GM18907 (cell line): ENCODE data around the gene ZNF358.

Source experiments
- ATAC-seq: cut with Tn5 transposase; IDR thresholded peaks from one replicate; pipeline ENCODE4 v1.9.1; 2021; ENCODE audit warnings: mild to moderate bottlenecking, moderate library complexity; ENCODE audit not compliant: unreplicated experiment

ZNF358 gene

DNA sequence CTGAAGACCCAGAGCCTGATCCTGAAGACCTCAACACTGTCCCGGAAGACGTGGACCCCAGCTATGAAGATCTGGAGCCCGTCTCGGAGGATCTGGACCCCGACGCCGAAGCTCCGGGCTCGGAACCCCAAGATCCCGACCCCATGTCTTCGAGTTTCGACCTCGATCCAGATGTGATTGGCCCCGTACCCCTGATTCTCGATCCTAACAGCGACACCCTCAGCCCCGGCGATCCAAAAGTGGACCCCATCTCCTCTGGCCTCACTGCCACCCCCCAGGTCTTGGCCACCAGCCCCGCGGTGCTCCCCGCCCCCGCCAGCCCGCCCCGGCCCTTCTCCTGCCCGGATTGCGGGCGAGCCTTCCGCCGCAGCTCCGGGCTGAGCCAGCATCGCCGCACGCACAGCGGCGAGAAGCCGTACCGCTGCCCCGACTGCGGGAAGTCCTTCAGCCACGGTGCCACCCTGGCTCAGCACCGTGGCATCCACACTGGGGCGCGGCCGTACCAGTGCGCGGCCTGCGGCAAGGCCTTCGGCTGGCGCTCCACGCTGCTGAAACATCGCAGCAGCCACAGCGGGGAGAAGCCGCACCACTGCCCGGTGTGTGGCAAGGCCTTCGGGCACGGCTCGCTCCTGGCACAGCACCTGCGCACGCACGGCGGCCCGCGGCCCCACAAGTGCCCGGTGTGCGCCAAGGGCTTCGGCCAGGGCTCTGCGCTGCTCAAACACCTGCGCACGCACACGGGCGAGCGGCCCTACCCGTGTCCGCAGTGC, 3.6 kb downstream of the ZNF358 start:
- ATAC-seq, result no peak

DNA sequence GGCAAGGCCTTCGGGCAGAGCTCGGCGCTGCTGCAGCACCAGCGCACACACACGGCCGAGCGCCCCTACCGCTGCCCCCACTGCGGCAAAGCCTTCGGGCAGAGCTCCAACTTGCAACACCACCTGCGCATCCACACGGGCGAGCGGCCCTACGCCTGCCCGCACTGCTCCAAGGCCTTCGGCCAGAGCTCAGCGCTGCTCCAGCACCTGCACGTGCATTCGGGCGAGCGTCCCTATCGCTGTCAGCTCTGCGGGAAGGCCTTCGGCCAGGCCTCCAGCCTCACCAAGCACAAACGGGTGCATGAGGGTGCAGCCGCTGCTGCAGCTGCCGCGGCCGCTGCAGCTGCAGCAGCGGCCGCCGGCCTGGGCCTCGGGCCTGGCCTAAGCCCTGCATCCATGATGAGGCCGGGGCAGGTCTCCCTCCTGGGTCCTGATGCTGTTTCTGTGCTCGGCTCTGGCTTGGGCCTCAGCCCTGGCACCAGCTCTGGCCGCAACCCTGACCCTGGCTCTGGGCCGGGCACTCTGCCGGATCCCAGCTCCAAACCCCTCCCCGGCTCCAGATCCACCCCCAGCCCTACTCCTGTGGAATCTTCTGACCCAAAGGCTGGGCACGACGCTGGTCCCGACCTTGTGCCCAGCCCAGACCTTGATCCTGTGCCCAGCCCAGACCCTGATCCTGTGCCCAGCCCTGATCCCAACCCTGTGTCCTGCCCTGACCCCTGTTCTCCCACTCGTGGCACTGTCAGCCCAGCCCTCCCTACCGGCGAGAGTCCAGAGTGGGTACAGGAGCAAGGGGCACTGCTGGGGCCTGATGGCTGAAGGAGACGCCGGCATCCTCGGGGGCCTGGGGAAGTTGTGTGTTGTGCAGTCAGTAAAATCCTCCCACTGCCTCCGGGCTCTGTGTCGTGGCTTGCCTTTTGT, 4.5 kb downstream of the ZNF358 start:
- no peak for ATAC-seq

DNA sequence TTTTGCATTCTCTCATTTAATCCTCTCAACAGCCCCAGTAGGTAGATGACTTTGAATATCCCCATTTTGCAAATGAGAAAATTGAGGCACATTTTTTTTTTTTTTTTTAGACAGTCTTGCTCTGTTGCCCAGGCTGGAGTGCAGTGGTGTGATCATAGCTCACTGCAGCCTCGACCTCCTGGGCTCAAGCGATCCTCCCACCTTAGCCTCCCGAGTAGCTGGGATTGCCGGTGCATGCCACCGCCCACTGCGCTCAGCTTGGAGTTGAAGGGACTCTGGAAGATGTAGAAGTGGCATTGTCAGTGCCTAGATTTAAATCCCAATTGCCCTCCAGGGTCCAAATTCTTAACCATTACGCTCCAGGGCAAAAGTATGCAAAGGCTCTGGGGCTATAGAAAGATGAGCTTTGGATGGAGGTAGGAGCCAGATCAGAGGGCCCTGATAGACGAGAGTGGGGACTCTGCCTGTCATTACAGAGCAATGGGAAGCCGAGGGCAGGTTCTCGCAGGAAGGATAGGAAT, 5.7 kb downstream of the ZNF358 start:
- ATAC-seq, result no peak

DNA sequence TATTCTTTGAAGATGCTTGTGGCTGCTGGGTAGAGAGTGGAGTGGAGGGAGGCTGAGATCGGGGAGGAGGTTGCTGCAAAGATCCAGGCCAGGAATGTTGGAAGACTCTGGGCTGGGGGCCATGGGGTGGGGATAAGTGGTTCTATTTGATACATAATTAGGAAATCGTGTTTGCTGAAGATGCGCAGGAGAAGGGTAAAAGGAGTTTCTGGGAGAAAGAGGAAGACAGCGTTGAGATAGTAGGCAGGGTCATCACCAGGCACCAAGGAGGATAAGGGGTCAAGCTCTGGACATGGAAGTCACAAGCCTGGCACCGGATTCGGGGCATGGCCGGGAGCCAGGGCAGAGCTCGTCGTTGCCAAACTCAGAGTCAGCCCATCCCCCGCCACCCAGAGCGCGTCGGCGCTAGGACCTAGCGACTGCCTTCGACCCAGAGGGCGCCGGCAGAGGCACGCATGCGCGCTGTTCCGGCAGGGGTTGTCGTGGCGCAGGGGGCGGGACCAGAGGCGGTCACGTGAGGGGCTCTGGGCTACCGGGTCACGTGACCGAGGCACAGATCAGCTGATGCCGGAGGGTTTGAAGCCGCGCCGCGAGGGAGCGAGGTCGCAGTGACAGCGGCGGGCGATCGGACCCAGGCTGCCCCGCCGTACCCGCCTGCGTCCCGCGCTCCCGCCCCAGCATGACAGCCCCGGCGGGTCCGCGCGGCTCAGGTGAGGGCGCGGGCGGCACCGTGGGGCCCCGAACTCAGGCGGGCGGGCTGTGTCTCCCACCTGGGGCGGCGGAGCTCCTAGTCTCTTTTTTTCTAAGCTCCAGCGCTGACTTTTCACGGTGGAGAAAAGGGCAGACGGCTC, 6.4 kb downstream of the ZNF358 start, which contains the start of gene MCOLN1:
MCOLN1 (plus strand) TSS at position 553 of the 851 bp plus-strand sequence; CDS start at position 680, 127 bp downstream.
- ATAC-seq, result peak; percentile 77

DNA sequence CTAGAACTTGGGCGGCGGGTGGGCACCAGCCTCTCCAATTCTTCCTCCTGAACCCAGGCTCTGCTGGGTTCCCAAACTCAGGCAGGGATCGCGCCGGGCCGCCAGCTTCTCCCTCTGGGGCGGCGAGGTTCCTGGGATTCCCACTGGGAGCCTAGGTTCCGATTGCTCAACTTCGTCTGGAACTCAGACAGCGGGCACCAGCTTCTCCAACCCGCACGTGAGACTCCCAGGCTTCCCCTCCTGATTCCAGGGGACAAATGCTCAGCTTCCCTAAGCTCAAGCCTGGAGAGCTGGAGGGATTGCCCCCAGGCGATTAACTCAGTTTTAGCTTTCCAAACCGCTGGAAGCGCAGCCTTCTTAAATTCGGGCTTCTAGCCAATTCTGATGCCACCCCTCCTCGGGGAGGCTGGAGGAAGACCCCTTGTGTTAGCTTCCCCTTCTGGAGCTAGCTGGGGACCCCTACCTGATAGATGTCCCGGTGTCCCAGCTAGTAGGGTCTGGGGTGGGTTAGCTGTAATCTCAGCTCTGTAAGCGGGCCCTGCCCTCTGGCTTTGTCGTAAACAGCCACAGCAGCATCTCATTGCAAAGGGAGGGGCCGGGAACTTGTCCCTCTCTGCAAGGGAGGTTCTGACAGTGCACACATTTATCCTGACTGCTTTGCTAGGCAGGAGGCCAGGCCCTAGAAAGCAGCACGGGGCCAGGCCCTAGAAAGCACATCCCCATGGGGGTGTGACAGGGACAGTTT, 7.2 kb downstream of the ZNF358 start:
- peak; percentile 4 for ATAC-seq

DNA sequence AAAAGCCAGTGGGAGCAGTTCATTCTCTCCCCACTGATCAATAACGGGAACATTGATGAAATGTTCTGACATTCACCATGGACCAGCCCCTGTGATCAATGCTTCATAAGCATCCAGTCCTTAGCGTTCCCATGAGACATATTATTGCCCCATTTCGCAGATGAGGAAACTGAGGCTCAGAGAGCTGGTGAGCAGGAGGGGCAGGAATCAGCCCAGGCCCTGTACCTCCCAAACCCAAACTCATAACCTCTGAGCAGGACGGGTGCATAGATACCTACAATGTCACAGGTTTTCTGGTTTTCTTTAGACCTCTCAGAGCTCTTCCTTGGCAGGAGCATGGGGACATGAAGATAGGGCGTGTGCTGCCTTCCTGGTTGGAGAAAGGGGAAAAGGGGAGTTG, 8.6 kb downstream of the ZNF358 start:
- ATAC-seq, result no peak

DNA sequence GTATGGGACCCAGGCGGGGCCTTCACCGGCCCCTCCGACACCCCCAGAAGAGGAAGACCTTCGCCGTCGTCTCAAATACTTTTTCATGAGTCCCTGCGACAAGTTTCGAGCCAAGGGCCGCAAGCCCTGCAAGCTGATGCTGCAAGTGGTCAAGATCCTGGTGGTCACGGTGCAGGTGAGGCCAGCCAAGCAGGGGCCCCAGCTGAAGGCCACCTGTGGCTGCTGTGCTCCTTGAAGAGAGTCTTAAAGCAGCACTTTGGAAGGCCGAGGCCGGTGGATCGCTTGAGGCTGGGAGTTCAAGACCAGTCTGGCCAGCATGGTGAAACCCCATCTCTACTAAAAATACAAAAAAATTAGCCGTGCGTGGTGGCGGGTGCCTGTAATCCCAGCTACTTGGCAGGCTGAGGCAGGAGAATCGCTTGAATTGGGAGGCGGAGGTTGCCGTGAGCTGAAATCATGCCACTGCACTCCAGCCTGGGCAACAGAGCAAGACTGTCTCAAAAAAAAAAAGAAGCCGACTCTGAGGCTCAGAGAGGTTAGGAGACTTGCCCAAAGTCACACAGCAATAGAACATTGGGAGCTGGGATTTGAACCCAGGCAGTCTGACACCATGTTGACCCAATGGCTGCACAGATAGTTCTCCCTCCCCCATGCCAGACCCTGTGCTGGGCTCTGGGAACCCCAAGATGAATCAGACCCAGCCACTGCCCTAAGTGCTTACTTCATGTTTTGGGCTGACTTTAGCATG, 9.3 kb downstream of the ZNF358 start:
- no peak for ATAC-seq

DNA sequence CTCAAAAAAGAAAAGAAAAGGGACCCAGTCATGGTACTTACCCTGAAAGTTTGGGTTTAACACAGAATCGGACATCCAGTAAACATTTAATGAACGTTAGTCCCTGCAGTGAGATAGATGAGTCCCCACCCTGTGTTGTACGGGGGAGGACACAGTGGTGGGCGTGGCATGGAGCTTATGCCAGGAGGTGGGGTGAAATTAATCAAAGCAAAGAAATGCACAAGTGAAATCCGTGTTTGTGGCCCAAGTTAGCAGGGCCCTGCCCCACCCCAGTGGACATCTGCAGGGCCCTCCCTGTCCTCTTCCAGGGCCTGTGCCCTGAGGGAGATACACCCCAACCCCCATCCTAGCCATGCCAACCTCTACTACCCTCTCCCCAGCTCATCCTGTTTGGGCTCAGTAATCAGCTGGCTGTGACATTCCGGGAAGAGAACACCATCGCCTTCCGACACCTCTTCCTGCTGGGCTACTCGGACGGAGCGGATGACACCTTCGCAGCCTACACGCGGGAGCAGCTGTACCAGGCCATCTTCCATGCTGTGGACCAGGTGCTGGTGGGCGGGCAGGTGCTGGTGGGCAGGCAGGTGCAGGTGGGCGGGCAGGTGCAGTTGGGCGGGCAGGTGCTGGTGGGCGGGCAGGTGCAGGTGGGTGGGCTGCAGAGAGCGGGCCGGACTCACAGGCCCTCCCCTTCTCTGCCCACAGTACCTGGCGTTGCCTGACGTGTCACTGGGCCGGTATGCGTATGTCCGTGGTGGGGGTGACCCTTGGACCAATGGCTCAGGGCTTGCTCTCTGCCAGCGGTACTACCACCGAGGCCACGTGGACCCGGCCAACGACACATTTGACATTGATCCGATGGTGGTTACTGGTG, 10.4 kb downstream of the ZNF358 start:
- no peak for ATAC-seq

DNA sequence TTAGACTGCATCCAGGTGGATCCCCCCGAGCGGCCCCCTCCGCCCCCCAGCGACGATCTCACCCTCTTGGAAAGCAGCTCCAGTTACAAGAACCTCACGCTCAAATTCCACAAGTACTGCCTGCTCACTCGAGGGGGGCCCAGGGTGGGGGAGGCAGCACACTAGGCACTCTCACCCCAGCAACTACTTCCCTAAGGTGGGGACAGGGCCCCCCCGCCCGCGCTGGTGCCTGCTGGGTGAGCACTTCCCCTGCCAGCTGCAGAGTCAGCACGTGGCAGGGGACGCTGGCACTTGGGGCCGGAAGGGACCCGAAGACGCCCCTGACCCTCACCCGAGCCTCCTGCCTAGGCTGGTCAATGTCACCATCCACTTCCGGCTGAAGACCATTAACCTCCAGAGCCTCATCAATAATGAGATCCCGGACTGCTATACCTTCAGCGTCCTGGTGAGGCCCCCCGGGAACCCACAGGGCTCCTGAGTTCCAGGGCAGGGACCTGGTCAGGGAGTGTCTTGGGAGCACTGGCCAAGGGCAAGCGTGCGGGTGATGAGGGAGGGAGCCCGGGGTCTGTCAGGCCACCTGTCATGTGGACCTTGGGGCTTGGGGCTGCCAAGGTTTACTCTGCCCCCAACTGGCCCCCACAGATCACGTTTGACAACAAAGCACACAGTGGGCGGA, 11.8 kb downstream of the ZNF358 start:
- ATAC-seq, result no peak

DNA sequence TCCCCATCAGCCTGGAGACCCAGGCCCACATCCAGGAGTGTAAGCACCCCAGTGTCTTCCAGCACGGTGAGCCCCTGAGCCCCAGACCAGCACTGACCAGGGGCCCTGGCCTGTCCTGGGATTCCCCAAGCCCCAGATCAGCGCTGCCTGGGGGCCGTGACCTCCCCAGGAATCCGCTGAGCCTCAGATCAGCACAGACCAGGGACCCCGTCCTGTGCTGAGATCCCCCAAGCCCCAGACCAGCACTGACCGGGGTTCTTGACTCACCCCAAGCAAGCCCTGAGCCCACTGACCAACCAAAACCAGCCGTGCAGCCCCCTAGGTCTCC, 12.3 kb downstream of the ZNF358 start:
- ATAC-seq, result no peak

DNA sequence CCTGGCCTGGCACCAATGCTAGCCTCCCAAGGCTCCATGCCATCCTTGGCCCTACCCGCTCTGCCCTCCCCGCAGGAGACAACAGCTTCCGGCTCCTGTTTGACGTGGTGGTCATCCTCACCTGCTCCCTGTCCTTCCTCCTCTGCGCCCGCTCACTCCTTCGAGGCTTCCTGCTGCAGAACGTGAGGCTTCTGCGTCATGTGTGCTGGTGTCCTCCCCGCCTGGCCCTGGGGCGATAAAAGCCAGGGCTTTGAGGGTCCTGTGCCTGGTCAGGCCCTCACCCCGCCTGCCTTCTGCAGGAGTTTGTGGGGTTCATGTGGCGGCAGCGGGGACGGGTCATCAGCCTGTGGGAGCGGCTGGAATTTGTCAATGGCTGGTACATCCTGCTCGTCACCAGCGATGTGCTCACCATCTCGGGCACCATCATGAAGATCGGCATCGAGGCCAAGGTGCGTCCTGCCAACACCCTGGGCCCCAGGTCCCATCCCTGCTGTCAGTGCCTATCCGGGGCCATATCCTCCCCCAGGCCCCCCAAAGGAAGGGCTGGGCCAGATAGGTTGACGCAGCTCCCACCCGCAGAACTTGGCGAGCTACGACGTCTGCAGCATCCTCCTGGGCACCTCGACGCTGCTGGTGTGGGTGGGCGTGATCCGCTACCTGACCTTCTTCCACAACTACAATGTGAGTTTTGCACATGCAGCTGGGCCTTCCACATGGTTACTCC, 12.8 kb downstream of the ZNF358 start:
- no peak for ATAC-seq

DNA sequence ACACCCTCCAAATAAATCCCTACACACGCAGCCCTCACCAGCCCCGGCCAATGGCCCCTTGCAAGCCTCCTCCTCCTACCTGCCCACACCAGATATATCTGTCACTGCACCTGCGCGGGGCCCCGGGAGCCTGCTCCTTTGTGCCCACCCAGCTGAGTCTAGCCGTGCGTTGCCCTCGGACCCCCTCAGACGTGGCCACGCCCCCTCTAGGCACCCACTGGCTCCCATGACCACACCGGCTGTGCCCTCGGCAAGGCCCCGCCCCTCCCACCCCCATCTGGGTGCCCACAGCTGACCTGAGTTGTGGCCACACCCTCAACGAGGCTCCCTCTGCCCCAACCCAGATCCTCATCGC, 13.3 kb downstream of the ZNF358 start:
- ATAC-seq, result no peak

DNA sequence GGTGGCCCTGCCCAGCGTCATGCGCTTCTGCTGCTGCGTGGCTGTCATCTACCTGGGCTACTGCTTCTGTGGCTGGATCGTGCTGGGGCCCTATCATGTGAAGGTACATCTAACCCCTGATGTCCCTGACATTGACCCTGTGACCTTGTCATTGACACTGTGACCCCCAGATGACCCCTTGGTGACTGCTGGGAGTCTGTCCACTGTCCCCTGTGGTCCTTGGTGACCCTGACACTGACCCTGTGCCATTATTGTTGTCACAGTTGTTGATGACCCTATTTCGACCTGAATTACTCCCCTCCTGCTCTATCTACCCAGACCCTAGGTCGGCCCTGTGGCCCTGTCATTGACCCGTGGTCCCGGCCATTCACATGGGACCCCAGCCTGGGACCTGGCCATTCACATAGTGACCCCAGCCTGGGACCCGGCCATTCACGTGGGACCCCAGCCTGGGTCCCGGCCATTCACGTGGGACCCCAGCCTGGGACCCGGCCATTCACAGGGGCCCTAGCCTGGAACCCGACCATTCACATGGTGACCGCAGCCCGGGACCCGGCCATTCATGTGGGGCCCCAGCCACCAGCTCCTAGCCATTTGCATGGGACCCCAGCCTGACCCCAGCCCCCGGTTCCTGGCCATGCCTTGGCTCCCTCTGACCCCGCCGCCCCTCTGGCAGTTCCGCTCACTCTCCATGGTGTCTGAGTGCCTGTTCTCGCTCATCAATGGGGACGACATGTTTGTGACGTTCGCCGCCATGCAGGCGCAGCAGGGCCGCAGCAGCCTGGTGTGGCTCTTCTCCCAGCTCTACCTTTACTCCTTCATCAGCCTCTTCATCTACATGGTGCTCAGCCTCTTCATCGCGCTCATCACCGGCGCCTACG, 13.9 kb downstream of the ZNF358 start:
- no peak for ATAC-seq

DNA sequence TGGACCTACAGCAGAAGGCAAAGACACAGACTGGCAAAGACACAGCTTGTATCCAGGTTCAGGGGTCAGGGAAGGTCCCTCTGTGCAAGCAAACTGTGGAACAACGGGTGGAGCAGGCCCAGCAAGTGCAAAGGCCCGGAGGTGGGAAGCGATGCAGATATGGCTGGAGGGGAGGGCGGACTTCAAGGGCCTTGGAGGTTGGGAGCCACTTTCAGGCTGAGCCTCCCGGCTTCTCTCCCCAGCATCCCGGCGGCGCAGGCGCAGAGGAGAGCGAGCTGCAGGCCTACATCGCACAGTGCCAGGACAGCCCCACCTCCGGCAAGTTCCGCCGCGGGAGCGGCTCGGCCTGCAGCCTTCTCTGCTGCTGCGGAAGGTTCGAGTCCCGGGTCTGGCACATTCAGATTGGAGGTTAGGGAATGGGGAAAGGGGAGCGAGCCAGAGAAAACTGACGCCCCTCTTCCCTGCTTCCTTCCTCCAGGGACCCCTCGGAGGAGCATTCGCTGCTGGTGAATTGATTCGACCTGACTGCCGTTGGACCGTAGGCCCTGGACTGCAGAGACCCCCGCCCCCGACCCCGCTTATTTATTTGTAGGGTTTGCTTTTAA, 17.5 kb downstream of the ZNF358 start:
- no peak for ATAC-seq

DNA sequence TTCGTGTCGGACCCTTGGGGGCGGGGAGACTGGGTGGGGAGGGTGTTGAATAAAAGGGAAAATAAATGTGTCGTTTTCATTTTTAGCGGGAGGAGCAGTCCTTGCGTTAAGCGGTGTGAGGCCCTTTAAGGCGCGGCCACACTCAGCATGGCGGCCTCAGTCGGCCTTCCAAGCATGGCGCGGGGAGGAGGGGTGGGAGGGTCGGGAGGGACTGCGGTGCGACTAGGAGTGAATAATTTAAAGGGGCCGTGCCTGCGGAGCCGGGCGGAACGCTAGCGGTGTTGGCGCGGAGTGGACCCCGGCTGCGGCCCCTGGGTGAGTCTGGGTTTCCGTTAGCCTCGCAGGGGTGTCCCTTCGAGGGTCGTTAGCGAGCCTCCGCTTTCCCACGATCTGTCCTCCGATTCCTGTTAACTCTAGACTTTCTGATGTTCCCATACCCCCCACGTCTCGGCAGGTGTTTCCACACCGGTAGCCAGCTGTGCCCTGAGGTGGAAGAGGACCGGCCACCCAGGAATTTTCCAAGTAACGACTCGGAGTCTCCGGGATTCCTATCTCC, 18.1 kb downstream of the ZNF358 start:
- ATAC-seq, result peak; percentile 33
